ENCODE data around the gene DPP10.

GRCh38 chr2:114698520-114698919 lies 256.1 kb downstream of the DPP10 start:
- TF ChIP-seq, protein P1, sequence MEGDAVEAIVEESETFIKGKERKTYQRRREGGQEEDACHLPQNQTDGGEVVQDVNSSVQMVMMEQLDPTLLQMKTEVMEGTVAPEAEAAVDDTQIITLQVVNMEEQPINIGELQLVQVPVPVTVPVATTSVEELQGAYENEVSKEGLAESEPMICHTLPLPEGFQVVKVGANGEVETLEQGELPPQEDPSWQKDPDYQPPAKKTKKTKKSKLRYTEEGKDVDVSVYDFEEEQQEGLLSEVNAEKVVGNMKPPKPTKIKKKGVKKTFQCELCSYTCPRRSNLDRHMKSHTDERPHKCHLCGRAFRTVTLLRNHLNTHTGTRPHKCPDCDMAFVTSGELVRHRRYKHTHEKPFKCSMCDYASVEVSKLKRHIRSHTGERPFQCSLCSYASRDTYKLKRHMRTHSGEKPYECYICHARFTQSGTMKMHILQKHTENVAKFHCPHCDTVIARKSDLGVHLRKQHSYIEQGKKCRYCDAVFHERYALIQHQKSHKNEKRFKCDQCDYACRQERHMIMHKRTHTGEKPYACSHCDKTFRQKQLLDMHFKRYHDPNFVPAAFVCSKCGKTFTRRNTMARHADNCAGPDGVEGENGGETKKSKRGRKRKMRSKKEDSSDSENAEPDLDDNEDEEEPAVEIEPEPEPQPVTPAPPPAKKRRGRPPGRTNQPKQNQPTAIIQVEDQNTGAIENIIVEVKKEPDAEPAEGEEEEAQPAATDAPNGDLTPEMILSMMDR (IDR thresholded peaks at IDR 0.05 in 8 of 11, conservative IDR thresholded peaks at IDR 0.05 in 3 of 11), result no peak
- TF ChIP-seq POLR2A (IDR thresholded peaks at IDR 0.05), result no peak
